WERI-Rb-1 (cell line): ENCODE measurements around the gene GALNT9.

Experiments
- DNase-seq: peaks from one replicate; pipeline ENCODE4 v3.0.0-alpha.2; 2020
- H3K27ac ChIP-seq: fragments of 250-450 bp; sonication (Bioruptor Pico); 2 replicates; pipeline ENCODE4 v1.5.1; 2020; ENCODE audit warnings: mild to moderate bottlenecking, moderate library complexity
- H3K27me3 ChIP-seq: fragments of 250-450 bp; sonication (Bioruptor Pico); 2 replicates; pipeline ENCODE4 v1.5.1; 2021; ENCODE audit warnings: mild to moderate bottlenecking, low read depth, moderate library complexity; ENCODE audit not compliant: insufficient read depth, severe bottlenecking
- H3K36me3 ChIP-seq: fragments of 250-450 bp; sonication (Bioruptor Pico); 2 replicates; pipeline ENCODE4 v1.5.1; 2020; ENCODE audit warnings: mild to moderate bottlenecking, moderate library complexity
- H3K4me3 ChIP-seq: 2 replicates; pipeline ENCODE4 v1.5.1; 2011; ENCODE audit warnings: low read depth, mild to moderate bottlenecking, control low read depth, low read length
- H3K9me3 ChIP-seq: fragments of 250-450 bp; sonication (Bioruptor Pico); 2 replicates; pipeline ENCODE4 v1.5.1; 2021; ENCODE audit warnings: mild to moderate bottlenecking, moderate library complexity; ENCODE audit not compliant: severe bottlenecking
- CTCF ChIP-seq: IDR thresholded peaks from 2 replicates; pipeline ENCODE4 v1.5.1; 2011; ENCODE audit warnings: low read depth, mild to moderate bottlenecking, control low read depth, inconsistent platforms, low read length

The GALNT9 gene

DNA sequence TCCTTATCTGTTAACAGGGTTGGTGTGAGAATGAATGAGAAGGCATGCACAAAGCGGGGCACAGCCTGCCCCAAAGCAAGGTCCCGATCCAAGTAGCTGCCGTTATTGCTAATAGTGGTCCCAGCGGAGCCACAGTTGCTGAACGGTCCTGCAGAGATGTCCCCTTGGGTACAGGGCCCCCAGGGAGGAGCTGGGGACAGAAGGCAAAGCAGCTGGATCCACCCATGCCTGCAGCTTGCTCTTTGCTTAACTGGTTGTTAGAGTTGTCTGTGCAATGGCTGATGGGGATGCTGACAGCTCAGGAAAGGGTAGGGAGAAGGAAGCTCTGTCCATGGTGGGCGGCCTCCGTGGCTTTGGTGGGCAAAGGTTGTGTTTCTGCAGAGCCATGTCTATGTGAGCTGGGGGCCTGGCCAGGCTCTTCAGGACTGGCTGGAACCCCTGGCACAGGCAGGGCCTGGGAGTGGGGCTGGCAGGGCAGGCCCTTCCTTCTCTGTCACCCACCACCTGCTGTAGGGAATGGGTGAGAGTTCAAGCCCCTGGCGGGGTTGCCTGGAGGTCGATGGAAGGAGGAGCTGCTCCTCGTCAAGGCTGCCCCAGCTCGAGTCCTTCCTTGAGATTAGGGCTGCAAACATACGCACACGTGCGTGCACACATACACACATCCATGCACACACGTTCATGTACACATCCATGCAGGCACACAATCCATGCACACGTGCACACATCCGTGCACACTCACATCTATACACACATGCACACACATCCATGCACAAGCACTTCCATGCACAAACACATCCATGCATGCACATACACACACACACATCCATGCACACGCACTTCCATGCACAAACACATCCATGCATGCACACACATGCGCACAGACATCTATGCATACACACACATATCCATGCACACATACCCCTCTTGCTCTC lies 149.7 kb downstream of the GALNT9 start:
- Histone ChIP-seq H3K27ac (no peak overlapping the region), H3K27me3 (no peaks in the 10 kb centered on the region), H3K9me3 (no peaks in the 10 kb centered on the region), H3K36me3 (no peaks in the 10 kb centered on the region), H3K4me3 (no peak overlapping the region)
- TF ChIP-seq CTCF = no peak
- DNase-seq = no peak

DNA sequence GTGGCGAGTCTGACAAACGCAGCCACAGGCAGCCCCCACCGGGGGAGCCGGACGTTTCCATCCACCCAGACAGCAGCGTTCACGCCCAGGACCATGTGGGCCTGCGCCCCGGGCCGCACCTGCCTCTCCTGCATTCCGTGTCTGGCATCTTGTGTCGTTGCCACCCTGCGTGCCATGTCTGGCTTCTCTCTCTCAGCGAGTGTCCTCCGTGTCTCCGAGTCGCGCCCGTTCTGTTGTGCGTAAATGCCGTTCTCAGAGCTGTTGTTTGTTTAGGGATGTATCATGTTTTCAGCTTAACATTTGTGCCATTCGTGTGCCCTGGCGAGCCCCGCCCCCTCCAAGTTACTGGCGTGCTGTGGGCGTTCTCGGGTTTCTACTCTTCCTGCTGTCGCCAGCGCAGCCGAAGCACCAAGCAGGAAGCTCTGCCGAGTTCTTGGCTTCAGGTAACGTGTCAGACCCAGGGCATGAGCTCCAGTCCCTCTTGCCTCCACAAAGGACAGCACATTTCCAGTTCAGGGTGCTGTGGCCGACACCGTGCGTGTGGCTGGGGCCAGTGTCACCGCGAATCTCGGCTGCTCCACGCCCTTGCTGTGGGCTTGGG lies 150.5 kb downstream of the GALNT9 start:
- H3K9me3 ChIP-seq = no peaks in the 10 kb centered on the region
- DNase-seq = no peak
- no peak overlapping the region for H3K4me3 ChIP-seq
- H3K27ac ChIP-seq = no peak overlapping the region
- no peaks in the 10 kb centered on the region for H3K27me3 ChIP-seq
- no peaks in the 10 kb centered on the region for H3K36me3 ChIP-seq
- TF ChIP-seq CTCF = no peak

DNA sequence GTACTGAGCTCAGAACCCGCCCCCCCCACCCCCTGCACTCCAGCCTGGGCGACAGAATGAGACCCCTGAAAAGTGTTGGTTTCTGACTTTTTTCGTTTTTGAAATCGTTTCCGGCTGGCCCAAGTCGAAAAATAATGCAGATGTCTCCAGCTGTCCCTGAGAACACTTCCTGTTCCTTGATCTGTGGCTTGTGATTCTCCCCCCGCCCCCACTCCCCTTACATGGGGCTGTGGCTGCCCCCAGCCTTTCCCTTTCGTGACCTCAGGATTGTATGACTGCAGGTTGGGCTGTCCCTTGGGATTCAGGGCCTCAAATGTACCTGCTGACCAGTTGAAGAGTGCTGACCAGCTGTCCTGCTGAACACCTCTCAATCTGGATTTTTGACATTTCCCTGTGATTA lies 151.1 kb downstream of the GALNT9 start:
- no peak overlapping the region for H3K27ac ChIP-seq
- no peak for DNase-seq
- H3K9me3 ChIP-seq = no peaks in the 10 kb centered on the region

DNA sequence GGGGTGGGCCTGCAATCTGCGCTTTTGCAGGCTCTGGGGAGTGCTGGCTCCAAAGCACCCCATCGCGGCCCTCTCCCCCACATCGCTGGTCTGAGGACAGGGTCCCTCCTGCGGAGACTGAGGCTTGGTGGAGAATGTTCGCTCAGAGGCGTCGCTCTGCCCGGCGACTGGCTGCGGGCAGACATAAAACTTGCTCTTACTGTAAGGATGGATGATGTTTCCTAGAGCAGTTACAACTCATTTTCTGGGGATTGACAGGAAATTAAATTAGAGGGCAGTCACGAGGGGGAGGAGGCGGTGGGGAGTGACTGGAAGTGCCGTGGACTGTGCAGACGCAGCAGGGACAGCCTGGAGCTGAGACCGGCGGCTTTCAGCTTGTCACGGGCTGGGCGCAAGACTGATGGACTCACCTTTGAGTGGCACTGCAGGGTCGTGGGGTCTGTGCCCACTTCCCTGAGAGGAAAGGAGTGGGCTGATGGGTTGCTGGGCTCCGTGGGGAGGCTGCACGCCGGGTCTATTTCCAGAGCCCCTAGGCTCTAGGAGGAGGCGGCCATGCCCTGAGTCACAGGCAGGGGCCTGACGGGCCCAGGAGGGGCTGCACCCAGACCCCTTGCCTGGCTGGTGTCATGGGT lies 152.4 kb downstream of the GALNT9 start:
- no peak for TF ChIP-seq CTCF

More for the DNA sequence above, 151.1 kb downstream of the GALNT9 start:
- Histone ChIP-seq H3K4me3 (no peak overlapping the region), H3K27me3 (no peaks in the 10 kb centered on the region), H3K36me3 (no peaks in the 10 kb centered on the region)
- no peak for TF ChIP-seq CTCF

GRCh38 chr12:132176385-132176919 lies 152.9 kb downstream of the GALNT9 start:
- H3K27ac ChIP-seq = no peak overlapping the region
- H3K36me3 ChIP-seq = no peaks in the 10 kb centered on the region
- TF ChIP-seq CTCF = no peak
- DNase-seq = no peak
- H3K4me3 ChIP-seq = no peak overlapping the region
- H3K27me3 ChIP-seq = no peaks in the 10 kb centered on the region
- no peaks in the 10 kb centered on the region for H3K9me3 ChIP-seq

More for the DNA sequence above, 152.4 kb downstream of the GALNT9 start:
- DNase-seq = no peak
- no peaks in the 10 kb centered on the region for H3K36me3 ChIP-seq
- no peaks in the 10 kb centered on the region for H3K27me3 ChIP-seq
- H3K9me3 ChIP-seq = no peaks in the 10 kb centered on the region
- no peak overlapping the region for H3K27ac ChIP-seq
- no peak overlapping the region for H3K4me3 ChIP-seq
